ENCODE results near the gene NRL. TPM values are rescaled to one million over a fixed set of nuclear protein-coding genes. Genes with fewer than 3 reads are reported as not detected.

Gene NRL
- total RNA-seq, 1 experiment from 2014 or later = 2.5 TPM

GRCh38 chr14:24150993-24151392 is 36.2 kb upstream of the NRL start:
- WGBS (ENCODE audit: extremely low coverage, insufficient read length, low lambda C conversion rate) = no CpG with 5 or more reads among the region's 9 CpGs
- H2BK120ac ChIP-seq (ENCODE audit: low read depth, low read length, poor library complexity, severe bottlenecking) = no peak overlapping the region
- no peak overlapping the region for H3T11ph ChIP-seq (ENCODE audit: low read length)
- H2AFZ ChIP-seq (ENCODE audit: low read length) = no peak overlapping the region
- no peak overlapping the region for H2AK5ac ChIP-seq (ENCODE audit: insufficient read length, low read length)
- no peak overlapping the region for H2BK15ac ChIP-seq (ENCODE audit: low read depth, low read length)
- H4K20me1 ChIP-seq (ENCODE audit: control insufficient read depth, insufficient read depth, insufficient read length) = no peaks in the 10 kb centered on the region
- H3K4me2 ChIP-seq (ENCODE audit: insufficient read depth, insufficient read length, low read length) = no peak overlapping the region
- no peak overlapping the region for H2BK20ac ChIP-seq (ENCODE audit: low read depth, low read length, poor library complexity, severe bottlenecking)
- TF ChIP-seq CTCF (conservative IDR thresholded peaks at IDR 0.05) = no peak
- H3K79me2 ChIP-seq (ENCODE audit: insufficient read depth, low read length) = peaks cover 8% of the 10 kb centered on the region; the same call in 1 of the 2 replicates
- H3K56ac ChIP-seq (ENCODE audit: insufficient read length, low read depth, low read length) = no peak overlapping the region
- H3K27ac Mint-ChIP-seq = no peak overlapping the region
- H3K9ac ChIP-seq (ENCODE audit: extremely low read depth, insufficient read length, low read length) = no peak overlapping the region
- no peak overlapping the region for H4K8ac ChIP-seq (replicated peaks; ENCODE audit: insufficient read length, low read depth, low read length)
- no peak overlapping the region for H3K23ac ChIP-seq (ENCODE audit: insufficient read length, low read depth, low read length)
- H3K27me3 Mint-ChIP-seq (ENCODE audit: low read depth) = no peaks in the 10 kb centered on the region
- peaks cover 4% of the 10 kb centered on the region for H3K79me1 ChIP-seq (ENCODE audit: insufficient read depth, low read depth, low read length, poor library complexity, severe bottlenecking)
- no peak overlapping the region for H3K18ac ChIP-seq (ENCODE audit: insufficient read length, low read depth, low read length)
- peaks cover 36 to 69% (median 63%) of the 10 kb centered on the region in 3 experiments for H3K36me3 Mint-ChIP-seq (ENCODE audit: insufficient read depth in 1 of 3, low read depth in 3 of 3)
- H3K27me3 ChIP-seq (ENCODE audit: insufficient read depth, low read length) = no peaks in the 10 kb centered on the region
- H2BK5ac ChIP-seq (ENCODE audit: insufficient read length, low read length) = no peak overlapping the region
- H3K9me3 Mint-ChIP-seq = no peaks in the 10 kb centered on the region
- peaks cover 13 to 16% of the 10 kb centered on the region in 2 experiments for H3K4me1 Mint-ChIP-seq
- H3K4ac ChIP-seq (ENCODE audit: low read depth, low read length) = no peak overlapping the region
- H3K9me3 ChIP-seq (ENCODE audit: control insufficient read depth, low read depth, low read length) = no peaks in the 10 kb centered on the region
- H3K23me2 ChIP-seq (ENCODE audit: insufficient read length, low read depth, low read length, poor library complexity, severe bottlenecking) = peaks cover 15% of the 10 kb centered on the region
- H3K27ac ChIP-seq (ENCODE audit: insufficient read length, low read depth, low read length) = no peak overlapping the region
- H4K5ac ChIP-seq (ENCODE audit: insufficient read length, low read depth, low read length) = no peak overlapping the region
- no peak for DNase-seq
- H3K4me3 Mint-ChIP-seq = no peak overlapping the region; a peak in 1 of 5 replicates
- H2BK12ac ChIP-seq (ENCODE audit: insufficient read length, low read depth, low read length) = no peak overlapping the region
- H3K14ac ChIP-seq (ENCODE audit: insufficient read depth, low read length) = no peak overlapping the region
- no peaks in the 10 kb centered on the region for H3K4me1 ChIP-seq (ENCODE audit: insufficient read depth, low read length)
- H4K91ac ChIP-seq (ENCODE audit: insufficient read length, low read depth, low read length) = no peak overlapping the region

Measured in H9 (cell line).